ENCODE data around the gene SPEG. TPM values are rescaled to one million over a fixed set of nuclear protein-coding genes. Genes with fewer than 3 reads are reported as not detected.

Gene SPEG
- total and polyA plus RNA-seq, 2 of the 8 experiments (the other 6 are each of a cell fraction or from before 2014, with no cell fraction given): 19.9 to 32.0 TPM

- TF ChIP-seq POLR2AphosphoS5 (IDR thresholded peaks at IDR 0.05; ENCODE audit: low read depth, low read length): no peak
Observed at GRCh38 chr2:219473511-219473910, 38.9 kb downstream of the SPEG start (continued).
